H1 (cell line): ENCODE measurements around the gene CCBE1. TPM values are rescaled to one million over a fixed set of nuclear protein-coding genes. Genes with fewer than 3 reads are reported as not detected.

Source experiments
- RXRA ChIP-seq: IDR thresholded peaks from 2 replicates; pipeline ENCODE4 v1.6.1; 2011; ENCODE audit warnings: low read depth, mild to moderate bottlenecking, low read length, moderate library complexity; ENCODE audit not compliant: insufficient read depth
- polyA plus RNA-seq, 7 experiments: library from polyadenylated mRNA; depleted of rRNA in 3 of 7; stranded (reverse) in 5 of 7; unstranded in 2 of 7; fragments of >200 nt in 5 of 7; fragments of 200-250 nt in 2 of 7; gene quantifications; 1 replicate in 5 of 7; 2 replicates in 1 of 7; 4 replicates in 1 of 7; pipeline versions ENCODE4 v1.2.1 to v1.2.3, GENCODE V29; 2011 to 2013; ENCODE audit warnings: missing spikeins in 2 of 7, mixed read lengths in 2 of 7
- total RNA-seq: library from RNA; stranded (reverse); fragmentation: NEBNext Ultra II Directional; extraction: Animal tissue kit (Norgen Biotek cat#: 25700); gene quantifications from 2 replicates; pipeline ENCODE4 v1.2.1, GENCODE V29; 2021
- TF ChIP-seq, protein P1 (sequence below), 3 experiments: IDR thresholded peaks; 1 replicate in 2 of 3; 2 replicates in 1 of 3; pipeline versions ENCODE4 v1.5.1 to v1.6.1; 2011; ENCODE audit warnings: low read length in 3 of 3, mild to moderate bottlenecking in 3 of 3, inconsistent platforms in 2 of 3, low read depth in 1 of 3, moderate library complexity in 1 of 3; ENCODE audit not compliant: insufficient read depth in 1 of 3; ENCODE audit errors: control extremely low read depth in 1 of 3

The CCBE1 gene
- total and polyA plus RNA-seq, 2 of the 8 experiments (the other 6 are each of a cell fraction or from before 2014, with no cell fraction given), result 2.1 to 2.6 TPM

GRCh38 chr18:59715966-59716369 is 18.7 kb upstream of the CCBE1 start (continued):
- TF ChIP-seq, protein P1, sequence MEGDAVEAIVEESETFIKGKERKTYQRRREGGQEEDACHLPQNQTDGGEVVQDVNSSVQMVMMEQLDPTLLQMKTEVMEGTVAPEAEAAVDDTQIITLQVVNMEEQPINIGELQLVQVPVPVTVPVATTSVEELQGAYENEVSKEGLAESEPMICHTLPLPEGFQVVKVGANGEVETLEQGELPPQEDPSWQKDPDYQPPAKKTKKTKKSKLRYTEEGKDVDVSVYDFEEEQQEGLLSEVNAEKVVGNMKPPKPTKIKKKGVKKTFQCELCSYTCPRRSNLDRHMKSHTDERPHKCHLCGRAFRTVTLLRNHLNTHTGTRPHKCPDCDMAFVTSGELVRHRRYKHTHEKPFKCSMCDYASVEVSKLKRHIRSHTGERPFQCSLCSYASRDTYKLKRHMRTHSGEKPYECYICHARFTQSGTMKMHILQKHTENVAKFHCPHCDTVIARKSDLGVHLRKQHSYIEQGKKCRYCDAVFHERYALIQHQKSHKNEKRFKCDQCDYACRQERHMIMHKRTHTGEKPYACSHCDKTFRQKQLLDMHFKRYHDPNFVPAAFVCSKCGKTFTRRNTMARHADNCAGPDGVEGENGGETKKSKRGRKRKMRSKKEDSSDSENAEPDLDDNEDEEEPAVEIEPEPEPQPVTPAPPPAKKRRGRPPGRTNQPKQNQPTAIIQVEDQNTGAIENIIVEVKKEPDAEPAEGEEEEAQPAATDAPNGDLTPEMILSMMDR (IDR thresholded peaks at IDR 0.05; ENCODE audit: control extremely low read depth in 1 of 3, insufficient read depth in 1 of 3, low read depth in 1 of 3, low read length in 3 of 3), result no peak
- no peak for TF ChIP-seq RXRA
